NCI-H748 (cell line): ENCODE measurements around the gene EGFLAM.

Experiments
- DNase-seq: peaks from one replicate; lab custom pipeline; 2025; ENCODE audit not compliant: unreplicated experiment; lab: John Stamatoyannopoulos, UW

EGFLAM gene

DNA sequence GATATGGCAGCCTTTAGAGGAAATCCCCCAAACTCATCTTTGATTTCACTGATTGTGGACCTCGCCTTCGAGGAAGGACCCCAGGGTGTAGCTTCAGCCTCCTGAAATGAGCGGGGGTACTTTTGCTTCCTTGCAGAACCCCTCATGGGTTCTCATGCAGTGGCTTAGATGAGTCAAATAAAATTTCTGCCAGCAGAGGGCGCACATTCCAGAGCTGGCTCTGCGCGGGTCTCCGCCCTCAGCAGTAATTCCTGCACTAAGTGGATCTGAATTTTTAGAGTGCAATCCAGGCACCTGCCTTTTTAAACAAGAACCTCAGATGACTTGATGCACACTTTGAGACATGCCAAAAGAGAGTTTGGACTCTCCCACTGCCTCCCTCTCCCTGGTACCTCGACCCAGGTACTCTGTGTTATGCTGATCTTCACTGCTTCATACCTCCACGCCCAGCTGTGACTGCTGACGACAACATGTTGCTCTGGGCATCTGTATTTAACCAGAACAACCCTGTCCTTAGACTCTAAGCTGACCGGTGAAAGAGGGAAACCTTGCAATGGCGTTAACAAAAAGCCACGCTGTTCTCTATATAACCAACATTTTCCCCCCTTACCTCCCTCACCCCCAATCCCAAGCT is 7.3 kb downstream of the EGFLAM start:
- peak; percentile 74 for DNase-seq

DNA sequence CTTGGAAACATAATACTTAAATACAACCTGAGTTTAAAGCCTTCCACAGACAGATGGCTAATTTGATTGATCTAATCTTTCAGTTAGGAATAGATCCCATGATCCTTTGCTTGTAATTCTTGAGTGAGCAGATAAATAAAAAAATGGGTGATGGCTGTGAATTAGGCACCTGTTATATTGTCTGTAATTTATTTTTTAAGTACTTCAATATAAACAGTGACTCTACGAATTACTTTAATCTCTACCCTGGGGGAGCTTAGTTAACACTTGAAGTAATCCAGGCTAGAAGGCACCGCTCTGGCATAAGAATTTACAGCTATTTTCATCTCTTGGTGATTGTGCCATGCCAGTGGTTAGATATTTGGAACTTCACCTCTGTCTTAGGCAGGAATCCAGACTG is 9.0 kb downstream of the EGFLAM start:
- no peak for DNase-seq

GRCh38 chr5:38273626-38274025 is 15.3 kb downstream of the EGFLAM start:
- no peak for DNase-seq

DNA sequence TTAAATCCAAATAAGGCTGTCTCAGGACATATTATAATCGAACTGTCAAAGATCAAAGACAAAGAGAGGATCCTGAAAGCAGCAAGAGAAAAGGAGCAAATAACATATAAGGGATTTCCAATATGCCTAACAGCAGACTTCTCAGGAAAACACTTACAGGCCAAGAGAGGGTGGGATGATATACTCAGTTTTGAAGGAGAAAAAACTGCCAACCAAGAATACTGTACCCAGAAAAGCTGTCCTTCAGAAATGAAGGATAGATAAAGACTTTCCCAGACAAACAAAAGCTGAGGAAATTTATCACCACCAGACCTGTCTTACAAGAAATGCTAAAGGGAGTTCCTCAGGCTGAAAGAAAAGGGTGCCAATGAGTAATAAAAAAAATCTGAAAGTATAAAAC is 16.0 kb downstream of the EGFLAM start:
- DNase-seq: no peak

DNA sequence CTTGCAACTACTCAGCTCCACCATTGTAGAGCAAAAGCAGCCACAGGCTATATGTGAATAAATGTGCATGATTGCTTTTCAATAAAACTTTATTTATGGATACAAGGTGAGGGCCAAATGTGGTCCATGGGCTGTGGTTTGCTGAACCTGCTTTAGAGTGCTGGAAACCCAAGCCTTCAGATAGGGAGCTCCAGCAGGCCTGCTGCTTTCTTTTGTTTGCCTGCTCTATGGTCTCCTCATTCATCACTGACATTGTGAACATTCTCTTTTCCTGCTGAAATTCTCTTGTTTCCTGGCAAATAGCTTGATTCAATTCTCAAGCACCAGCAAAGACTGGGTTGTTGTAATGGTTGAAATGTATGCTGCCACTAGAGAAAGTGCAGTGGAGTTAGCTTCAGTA is 26.0 kb downstream of the EGFLAM start:
- DNase-seq: no peak

- no peak for DNase-seq
Measured at GRCh38 chr5:38285226-38285625, 26.9 kb downstream of the EGFLAM start.

GRCh38 chr5:38286002-38286401 is 27.6 kb downstream of the EGFLAM start:
- DNase-seq: no peak

GRCh38 chr5:38287124-38287523 is 28.8 kb downstream of the EGFLAM start:
- no peak for DNase-seq

DNA sequence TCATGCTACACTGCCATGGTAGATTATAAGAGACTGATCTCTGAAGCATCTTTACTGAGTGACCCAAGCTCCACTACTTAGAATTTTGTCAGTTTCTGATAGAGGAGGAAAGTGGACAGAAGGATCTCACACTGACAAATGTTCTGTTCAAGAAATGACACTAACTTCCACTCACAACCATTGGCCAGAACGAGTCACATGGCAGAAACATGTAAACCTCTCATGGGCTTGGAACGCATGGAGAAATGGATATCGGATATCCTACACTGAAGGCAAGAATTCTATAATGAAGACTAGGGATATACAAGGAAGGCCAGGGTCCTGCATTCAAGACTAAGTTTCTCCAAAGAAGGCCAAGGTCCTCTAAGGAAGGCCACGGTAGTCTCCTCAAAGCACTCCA is 31.1 kb downstream of the EGFLAM start:
- no peak for DNase-seq

GRCh38 chr5:38290028-38290653 is 31.8 kb downstream of the EGFLAM start:
- no peak for DNase-seq

GRCh38 chr5:38291355-38291754 is 33.0 kb downstream of the EGFLAM start:
- peak; percentile 47 for DNase-seq

- DNase-seq: no peak
Measured at GRCh38 chr5:38292228-38292627, 33.9 kb downstream of the EGFLAM start.

DNA sequence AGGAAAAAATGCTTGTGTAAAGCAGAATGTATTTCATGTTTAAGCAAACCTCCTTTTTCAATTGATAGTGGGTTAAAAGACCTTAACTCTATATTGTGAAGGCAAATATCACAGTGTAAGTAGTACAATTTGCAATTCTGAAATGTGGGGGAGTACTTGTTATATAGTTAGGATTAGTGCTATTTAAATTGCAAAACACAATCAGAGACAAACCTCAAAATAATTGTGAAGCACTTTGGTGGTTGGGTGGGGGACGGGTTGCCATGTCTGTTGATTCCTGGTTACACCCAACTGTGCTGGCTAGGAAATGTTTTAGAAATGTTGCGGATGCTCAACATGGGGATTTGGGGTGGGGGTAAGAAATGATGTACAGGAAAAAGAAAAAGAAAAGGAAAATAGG is 37.4 kb downstream of the EGFLAM start:
- DNase-seq: no peak

- DNase-seq: no peak
Measured at GRCh38 chr5:38297830-38298608, 39.7 kb downstream of the EGFLAM start.

- no peak for DNase-seq
Measured at GRCh38 chr5:38299585-38299984, 41.2 kb downstream of the EGFLAM start.

GRCh38 chr5:38305148-38305547 is 46.8 kb downstream of the EGFLAM start:
- no peak for DNase-seq

DNA sequence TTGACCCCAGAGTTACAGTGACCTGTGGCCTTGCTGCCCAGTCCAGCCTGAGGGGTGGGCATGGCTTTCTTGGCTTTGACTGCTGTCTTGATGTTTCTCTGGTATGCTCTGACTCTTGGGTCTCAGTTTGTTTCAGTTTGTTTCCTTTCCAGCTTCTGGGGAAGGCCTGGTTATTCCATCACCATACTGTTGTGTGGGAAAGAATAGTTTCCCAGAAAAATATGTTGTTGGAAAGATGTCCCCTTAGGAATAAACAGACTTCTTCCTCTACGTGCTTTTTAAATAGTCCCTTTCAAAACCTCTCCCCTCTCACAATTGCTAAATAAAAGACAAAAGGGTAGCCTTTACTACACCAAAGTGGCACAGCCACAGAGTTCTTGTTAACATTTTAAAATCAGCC is 49.5 kb downstream of the EGFLAM start:
- DNase-seq: no peak

- DNase-seq: peak; percentile 59
Measured at GRCh38 chr5:38316544-38317224, 58.3 kb downstream of the EGFLAM start.

DNA sequence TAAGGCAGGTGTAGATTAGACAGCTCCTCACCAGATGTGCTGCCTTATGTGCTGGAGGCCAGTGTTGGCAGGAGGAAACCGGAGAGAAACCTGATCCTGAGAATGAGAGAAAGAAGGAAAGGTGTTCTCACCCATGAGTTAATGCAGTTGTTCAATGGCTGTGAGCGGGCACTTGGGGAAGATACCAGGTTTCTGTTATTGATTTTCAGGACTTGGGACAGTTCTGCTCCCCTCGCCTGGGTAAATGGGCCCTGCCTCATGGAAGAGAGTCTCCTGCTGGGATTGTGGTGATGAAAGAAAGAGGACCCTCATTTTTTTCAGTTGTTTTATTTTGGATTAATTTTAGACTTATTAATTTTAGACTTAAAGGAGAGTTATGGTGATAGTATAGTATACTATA is 59.5 kb downstream of the EGFLAM start:
- no peak for DNase-seq

DNA sequence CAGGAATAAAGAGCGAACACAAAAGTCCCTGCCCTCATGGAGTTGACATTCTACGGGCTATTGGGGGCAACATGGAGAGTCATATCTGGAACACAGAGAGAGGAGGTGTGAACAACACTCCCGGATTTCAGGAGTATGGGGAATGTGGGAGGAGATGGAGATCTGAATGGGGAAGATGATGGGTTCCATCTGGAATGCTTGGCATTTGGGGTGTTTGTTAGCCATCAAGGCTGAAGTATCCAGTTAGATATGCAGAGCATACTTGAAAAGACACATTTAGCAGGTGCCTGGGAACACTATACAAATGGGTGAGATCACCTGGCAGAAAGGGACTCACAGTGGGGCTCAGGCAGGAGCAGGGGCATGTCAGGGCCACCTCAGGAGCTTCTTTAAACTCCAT is 61.1 kb downstream of the EGFLAM start:
- DNase-seq: no peak

DNA sequence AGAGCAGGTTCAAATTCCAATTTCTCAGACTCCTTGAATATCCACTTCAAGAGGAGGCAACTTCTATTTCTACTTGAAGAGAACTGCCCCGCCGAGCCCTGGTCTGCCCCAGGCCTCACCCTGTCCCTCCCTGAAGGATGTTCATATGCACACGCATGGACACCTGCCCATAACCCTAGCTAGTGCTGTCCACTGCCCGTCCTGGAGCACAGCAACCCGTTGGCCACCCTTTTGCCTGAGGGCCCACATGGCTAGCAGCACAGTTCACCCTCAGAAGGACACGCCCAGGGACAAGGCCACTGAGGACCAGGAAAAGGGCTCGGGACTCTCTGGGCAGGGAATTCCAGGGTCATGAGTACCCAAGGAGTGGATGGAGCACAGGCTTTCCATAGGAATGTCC is 63.6 kb downstream of the EGFLAM start:
- no peak for DNase-seq
